OCI-LY3 (cell line): ENCODE data around the gene PEX11B.

ENCODE experiments used
- H2AFZ ChIP-seq: fragments of 200-600, 300-600 bp; shearing (Covaris generic); 2 replicates; pipeline ENCODE4 v1.6.0; 2014; ENCODE audit warnings: antibody characterized with exemption, low read depth, low read length
- H3K27ac ChIP-seq: fragments of 200-600, 300-600 bp; sonication (generic); 2 replicates; pipeline ENCODE4 v1.5.1; 2014; ENCODE audit warnings: mild to moderate bottlenecking, low read length, moderate library complexity, mixed read lengths
- H3K27me3 ChIP-seq: fragments of 200-600, 300-600 bp; sonication (generic); 2 replicates; pipeline ENCODE4 v1.6.1; 2014; ENCODE audit warnings: low read depth, low read length, mixed read lengths
- H3K36me3 ChIP-seq: fragments of 200-600, 300-600 bp; sonication (generic); replicated peaks from 2 replicates; pipeline ENCODE3; 2014; ENCODE audit warnings: low read depth, low read length, mixed read lengths
- H3K4me1 ChIP-seq: fragments of 300-600, 200-600 bp; sonication (generic); 2 replicates; pipeline ENCODE4 v1.6.1; 2014; ENCODE audit warnings: low read length, mixed read lengths
- H3K4me2 ChIP-seq: fragments of 200-600, 300-600 bp; sonication (generic); 2 replicates; pipeline ENCODE4 v1.6.1; 2014; ENCODE audit warnings: low read length, mixed read lengths
- H3K4me3 ChIP-seq: fragments of 300-600, 200-600 bp; sonication (generic); 2 replicates; pipeline ENCODE4 v1.5.1; 2014; ENCODE audit warnings: antibody characterized with exemption, mild to moderate bottlenecking, low read length, moderate library complexity
- H3K79me2 ChIP-seq: fragments of 300-600, 200-600 bp; shearing (Covaris generic); 2 replicates; pipeline ENCODE4 v1.6.1; 2014; ENCODE audit warnings: mild to moderate bottlenecking, low read length, mixed read lengths
- H3K9ac ChIP-seq: fragments of 300-600, 200-600 bp; shearing (Covaris generic); 2 replicates; pipeline ENCODE4 v1.6.0; 2014; ENCODE audit warnings: mild to moderate bottlenecking, low read length, moderate library complexity
- H3K9me3 ChIP-seq: fragments of 200-600, 300-600 bp; shearing (Covaris generic); 2 replicates; pipeline ENCODE4 v1.6.1; 2014; ENCODE audit warnings: low read length, mixed read lengths; ENCODE audit not compliant: insufficient read depth
- H4K20me1 ChIP-seq: fragments of 200-600, 300-600 bp; sonication (generic); 2 replicates; pipeline ENCODE4 v1.6.1; 2016; ENCODE audit warnings: low read length, mixed read lengths; ENCODE audit not compliant: insufficient read depth
- EZH2phosphoT487 ChIP-seq: fragments of 200-600 bp; shearing (Covaris generic); IDR thresholded peaks from 2 replicates; pipeline ENCODE4 v1.6.1; 2018; ENCODE audit warnings: antibody characterized with exemption, mixed run types, low read depth
- TF ChIP-seq, protein P1 (sequence below): fragments of 200-600, 300-600 bp; sonication (generic); IDR thresholded peaks from 2 replicates; pipeline ENCODE4 v1.5.1; 2014; ENCODE audit warnings: antibody characterized with exemption, low read length, low read depth

Gene PEX11B

DNA sequence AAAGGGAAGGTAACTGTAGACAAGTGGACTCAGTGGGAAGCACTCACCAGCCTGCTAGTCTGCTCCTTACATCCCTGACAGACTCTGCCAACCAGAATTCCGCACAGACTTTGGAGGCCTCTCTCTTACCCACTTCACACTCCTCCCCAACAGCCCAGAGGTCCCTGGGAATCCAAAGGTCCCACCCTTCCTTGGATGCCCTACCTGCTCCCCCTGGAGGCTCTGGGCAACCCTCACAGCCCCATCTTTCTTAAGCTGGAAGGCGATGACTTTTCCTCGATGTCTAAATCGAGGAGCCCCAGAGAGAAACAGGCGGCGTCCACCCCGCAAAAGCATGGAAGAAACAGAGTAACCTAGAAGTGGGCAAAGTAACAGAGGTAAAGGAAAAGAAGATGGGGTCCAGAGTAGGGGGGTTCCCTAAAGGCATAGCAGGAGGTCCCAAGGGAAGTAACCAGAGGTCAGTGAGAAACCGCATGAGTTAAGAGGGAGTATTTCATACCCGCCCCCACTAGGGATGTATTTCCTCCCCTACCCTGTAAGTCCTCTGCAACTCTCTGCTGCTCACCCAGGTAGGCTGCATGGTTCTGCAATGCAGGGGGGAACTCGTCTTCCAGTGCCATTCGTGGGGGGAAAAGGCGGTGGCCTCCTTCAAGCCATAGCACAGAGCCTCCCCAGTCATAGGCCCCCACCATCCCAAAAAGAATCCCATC lies 17.1 kb downstream of the PEX11B start:
- H2AFZ ChIP-seq: no peak overlapping the region
- no peaks in the 10 kb centered on the region for H3K4me1 ChIP-seq
- H3K27me3 ChIP-seq: no peaks in the 10 kb centered on the region
- no peaks in the 10 kb centered on the region for H3K9me3 ChIP-seq
- H4K20me1 ChIP-seq: no peaks in the 10 kb centered on the region
- H3K9ac ChIP-seq: no peak overlapping the region
- H3K27ac ChIP-seq: no peak overlapping the region
- no peaks in the 10 kb centered on the region for H3K79me2 ChIP-seq
- no peak overlapping the region for H3K4me3 ChIP-seq
- TF ChIP-seq, protein P1, sequence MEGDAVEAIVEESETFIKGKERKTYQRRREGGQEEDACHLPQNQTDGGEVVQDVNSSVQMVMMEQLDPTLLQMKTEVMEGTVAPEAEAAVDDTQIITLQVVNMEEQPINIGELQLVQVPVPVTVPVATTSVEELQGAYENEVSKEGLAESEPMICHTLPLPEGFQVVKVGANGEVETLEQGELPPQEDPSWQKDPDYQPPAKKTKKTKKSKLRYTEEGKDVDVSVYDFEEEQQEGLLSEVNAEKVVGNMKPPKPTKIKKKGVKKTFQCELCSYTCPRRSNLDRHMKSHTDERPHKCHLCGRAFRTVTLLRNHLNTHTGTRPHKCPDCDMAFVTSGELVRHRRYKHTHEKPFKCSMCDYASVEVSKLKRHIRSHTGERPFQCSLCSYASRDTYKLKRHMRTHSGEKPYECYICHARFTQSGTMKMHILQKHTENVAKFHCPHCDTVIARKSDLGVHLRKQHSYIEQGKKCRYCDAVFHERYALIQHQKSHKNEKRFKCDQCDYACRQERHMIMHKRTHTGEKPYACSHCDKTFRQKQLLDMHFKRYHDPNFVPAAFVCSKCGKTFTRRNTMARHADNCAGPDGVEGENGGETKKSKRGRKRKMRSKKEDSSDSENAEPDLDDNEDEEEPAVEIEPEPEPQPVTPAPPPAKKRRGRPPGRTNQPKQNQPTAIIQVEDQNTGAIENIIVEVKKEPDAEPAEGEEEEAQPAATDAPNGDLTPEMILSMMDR: no peak
- no peak for TF ChIP-seq EZH2phosphoT487
- no peaks in the 10 kb centered on the region for H3K36me3 ChIP-seq
- H3K4me2 ChIP-seq: no peak overlapping the region

DNA sequence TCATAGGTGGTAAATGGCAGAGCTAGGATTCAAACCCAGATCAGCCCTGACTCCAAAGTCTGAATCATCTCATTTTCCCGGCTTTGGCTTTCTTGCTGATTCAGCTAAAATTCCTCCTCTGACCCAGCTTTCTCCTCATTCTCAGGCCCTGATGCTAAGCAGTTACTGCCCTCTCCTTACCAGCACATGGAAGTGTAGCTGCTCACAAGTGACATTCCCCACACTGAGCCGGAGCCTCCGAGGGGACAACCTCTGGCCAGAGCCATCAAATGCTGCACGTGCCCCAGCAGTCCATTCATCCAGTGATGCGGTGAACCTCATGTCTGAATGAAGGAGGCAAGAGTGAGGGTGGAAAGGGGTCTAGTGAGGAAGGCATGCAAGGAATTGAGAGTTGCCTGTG lies 19.8 kb downstream of the PEX11B start:
- no peaks in the 10 kb centered on the region for H3K27me3 ChIP-seq
- no peak overlapping the region for H3K4me3 ChIP-seq
- no peak overlapping the region for H3K4me2 ChIP-seq
- H4K20me1 ChIP-seq: no peaks in the 10 kb centered on the region
- H2AFZ ChIP-seq: no peak overlapping the region
- H3K79me2 ChIP-seq: no peaks in the 10 kb centered on the region
- no peaks in the 10 kb centered on the region for H3K4me1 ChIP-seq
- H3K9me3 ChIP-seq: no peaks in the 10 kb centered on the region
- TF ChIP-seq, protein P1: no peak
- TF ChIP-seq EZH2phosphoT487: no peak
- H3K9ac ChIP-seq: no peak overlapping the region
- no peak overlapping the region for H3K27ac ChIP-seq
- H3K36me3 ChIP-seq: no peaks in the 10 kb centered on the region

DNA sequence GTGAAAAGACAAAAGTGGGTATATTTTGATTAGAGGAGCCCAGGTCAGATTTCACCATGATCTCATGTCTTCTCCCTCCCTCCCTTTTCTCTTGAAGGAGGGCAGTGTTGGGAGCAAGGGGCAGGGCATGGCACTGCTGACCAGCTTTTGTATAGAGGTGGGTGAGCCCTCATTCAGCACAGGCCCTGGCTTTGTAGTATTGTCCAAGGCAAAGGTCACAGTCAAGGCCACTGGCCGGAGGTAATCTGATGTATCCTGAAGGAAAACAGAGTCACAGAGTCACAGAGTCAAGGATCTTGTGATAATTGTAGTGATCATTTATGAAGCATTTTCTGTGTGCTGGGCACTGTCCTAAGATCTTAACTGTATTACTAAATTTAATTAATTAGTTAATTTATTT lies 20.5 kb downstream of the PEX11B start:
- Histone ChIP-seq H3K9me3 (no peaks in the 10 kb centered on the region), H3K4me1 (no peaks in the 10 kb centered on the region)

DNA sequence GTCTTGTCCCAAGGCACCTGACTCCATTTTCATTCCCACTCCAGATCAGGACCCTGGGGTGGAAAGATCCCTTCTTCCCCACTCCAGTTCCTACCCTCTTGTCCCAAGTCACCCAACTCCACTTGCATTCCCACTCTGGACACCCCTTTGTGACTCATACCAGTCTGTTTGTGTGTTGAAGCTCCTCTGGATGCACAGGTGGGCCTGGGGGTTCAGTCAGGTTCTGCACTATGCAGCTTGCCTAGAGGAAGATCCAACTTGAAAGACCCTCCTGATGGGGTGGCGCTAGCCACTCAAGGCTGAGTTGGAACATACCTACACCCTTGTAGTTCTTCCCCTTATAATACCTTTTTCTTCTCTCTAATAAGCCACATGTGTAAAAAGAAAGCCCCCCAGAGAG lies 23.0 kb downstream of the PEX11B start:
- H3K4me1 ChIP-seq: no peaks in the 10 kb centered on the region
- no peak overlapping the region for H3K4me2 ChIP-seq
- no peak overlapping the region for H3K4me3 ChIP-seq
- no peak overlapping the region for H3K27ac ChIP-seq
- H3K27me3 ChIP-seq: no peaks in the 10 kb centered on the region
- TF ChIP-seq, protein P1: no peak
- no peak for TF ChIP-seq EZH2phosphoT487
- H3K36me3 ChIP-seq: no peaks in the 10 kb centered on the region
- no peaks in the 10 kb centered on the region for H3K9me3 ChIP-seq
- H3K9ac ChIP-seq: no peak overlapping the region
- no peaks in the 10 kb centered on the region for H4K20me1 ChIP-seq
- H3K79me2 ChIP-seq: no peaks in the 10 kb centered on the region
- no peak overlapping the region for H2AFZ ChIP-seq

More for the DNA sequence above, 20.5 kb downstream of the PEX11B start:
- Histone ChIP-seq H3K27ac (no peak overlapping the region), H3K79me2 (no peaks in the 10 kb centered on the region), H3K4me2 (no peak overlapping the region), H3K27me3 (no peaks in the 10 kb centered on the region), H3K9ac (no peak overlapping the region), H3K4me3 (no peak overlapping the region), H2AFZ (no peak overlapping the region), H3K36me3 (no peaks in the 10 kb centered on the region), H4K20me1 (no peaks in the 10 kb centered on the region)
- TF ChIP-seq EZH2phosphoT487: no peak
- TF ChIP-seq, protein P1: no peak
